ENCODE results near the gene TMEM130. TPM values are rescaled to one million over a fixed set of nuclear protein-coding genes. Genes with fewer than 3 reads are reported as not detected.

The TMEM130 gene
- total RNA-seq, 6 donors from 2014 or later = 0.30 to 10.2 (median 2.7) TPM

- whole genome bisulfite sequencing, 2 donors = 62 to 69% methylated on average over 8 of the region's 8 CpGs
- Histone ChIP-seq H3K9me3 (peaks cover 3 to 14% (median 10%) of the 10 kb centered on the region in 4 donors), H3K4me1 (no peaks in the 10 kb centered on the region), H3K27me3 (no peaks in the 10 kb centered on the region), H3K36me3 (no peaks in the 10 kb centered on the region), H3K27ac (no peak overlapping the region), H3K4me3 (no peak overlapping the region)
- no peak for ATAC-seq (ENCODE audit: low FRiP score in 2 of 2)
- DNase-seq = no peak
- TF ChIP-seq POLR2A (IDR thresholded peaks at IDR 0.05) (no peak), EP300 (IDR thresholded peaks at IDR 0.05) (no peak), POLR2AphosphoS5 (IDR thresholded peaks at IDR 0.05) (no peak), CTCF (IDR thresholded peaks at IDR 0.05) (no peak)
These were observed 72.7 kb downstream of the TMEM130 start for GRCh38 chr7:98797150-98797549.

Small RNA genes lying within 50 kb of the gene (small RNA-seq; reads per million reads assigned to genes)
- gene MIR3609 = 6.5 to 21.1 (median 14.7) reads per million in 4 donors

Other genes starting within 250 kb of the TMEM130 start
- 10 to 100 TPM; 29.1 to 53.4 (median 37.5) TPM for gene TRRAP, start 8.5 kb upstream of the TMEM130 start, total RNA-seq

Measured in upper lobe of left lung (tissue), 6 donors.